ENCODE measurements around the gene NAALADL2. TPM values are rescaled to one million over a fixed set of nuclear protein-coding genes. Genes with fewer than 3 reads are reported as not detected.

The NAALADL2 gene
- polyA plus RNA-seq, 1 donor from 2014 or later, result 1.6 TPM

DNA sequence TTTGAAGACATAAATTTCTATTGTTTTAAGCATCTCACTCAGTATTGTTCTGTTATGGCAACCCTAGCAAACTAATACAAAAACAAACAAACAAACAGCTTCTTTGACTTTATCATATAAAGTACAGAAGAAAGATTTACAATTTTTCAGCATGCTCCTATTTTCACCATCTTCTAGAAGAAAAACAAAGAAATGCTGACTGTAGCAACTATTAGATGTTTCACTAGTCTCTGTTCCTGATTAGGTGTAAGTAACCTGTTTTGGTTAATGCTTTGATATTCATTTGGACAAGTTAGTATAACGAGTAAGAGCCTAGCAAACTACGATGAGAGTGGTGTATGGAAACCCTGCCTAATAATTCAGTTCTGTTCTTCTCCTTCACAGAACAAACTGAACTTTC is 478.5 kb downstream of the NAALADL2 start:
- Histone ChIP-seq H3K4me2 (ENCODE audit: low read length) (no peak overlapping the region), H3K36me3 (ENCODE audit: insufficient read depth, low read length) (no peaks in the 10 kb centered on the region), H3K9me3 (ENCODE audit: low read length) (no peaks in the 10 kb centered on the region), H3K9ac (ENCODE audit: low read length) (no peak overlapping the region), H3K27me3 (ENCODE audit: insufficient read depth, low read depth, low read length) (no peaks in the 10 kb centered on the region), H2AFZ (ENCODE audit: low read depth, low read length) (no peak overlapping the region), H4K20me1 (ENCODE audit: insufficient read depth) (no peaks in the 10 kb centered on the region), H3F3A (ENCODE audit: insufficient read depth, low read length, poor library complexity, severe bottlenecking) (no peaks in the 10 kb centered on the region), H3K9me2 (ENCODE audit: insufficient read depth, low read length) (no peaks in the 10 kb centered on the region), H3K4me3 (ENCODE audit: low read length) (no peak overlapping the region), H3K79me2 (replicated peaks; ENCODE audit: insufficient read depth, low read length) (no peaks in the 10 kb centered on the region), H3K27ac (ENCODE audit: low read length) (no peak overlapping the region)
- no peak for TF ChIP-seq RAD21 (conservative IDR thresholded peaks at IDR 0.05)
- no peak for TF ChIP-seq EP300 (conservative IDR thresholded peaks at IDR 0.05; ENCODE audit: poor library complexity, severe bottlenecking)
- no peak for TF ChIP-seq SMC3 (conservative IDR thresholded peaks at IDR 0.05; ENCODE audit: poor library complexity)
- TF ChIP-seq POLR2AphosphoS5 (IDR thresholded peaks at IDR 0.05), result no peak

DNA sequence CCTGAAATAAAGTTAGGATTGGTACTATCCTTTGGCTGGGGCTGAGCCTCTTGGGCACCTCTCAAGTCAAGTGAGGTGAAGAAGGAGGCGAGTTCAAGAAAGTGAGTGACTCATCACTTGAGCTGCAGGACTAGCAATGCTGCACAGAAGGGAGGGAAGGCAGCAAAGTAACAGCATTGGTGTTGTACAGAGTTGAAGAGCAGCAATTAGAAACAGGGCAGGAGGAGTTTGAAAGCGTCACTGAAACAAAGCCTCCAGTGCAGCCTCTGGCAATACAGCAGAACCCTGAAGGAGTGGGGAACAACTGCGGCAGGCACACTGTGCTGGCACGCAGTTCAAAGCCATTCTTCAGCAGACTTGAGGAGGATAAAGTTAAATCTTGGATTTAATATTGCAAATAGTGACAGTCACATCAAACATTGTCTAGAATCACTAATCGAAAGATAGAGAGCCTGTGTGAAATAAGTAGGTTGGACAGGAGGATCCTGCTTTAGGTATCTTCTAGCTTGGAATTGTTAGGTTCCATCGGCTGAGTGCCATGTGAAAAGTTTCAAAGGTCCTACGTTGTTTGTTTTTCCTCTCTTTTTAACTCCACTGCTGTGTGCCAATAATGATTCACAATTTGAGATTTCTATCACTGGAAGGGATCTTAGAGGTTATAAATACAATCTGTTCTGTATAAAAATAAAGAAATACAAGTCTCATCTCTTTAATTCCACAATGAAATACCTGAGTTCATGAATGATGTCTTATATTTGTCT is 479.8 kb downstream of the NAALADL2 start:
- no peak overlapping the region for H3K4me2 ChIP-seq (ENCODE audit: low read length)

More for the DNA sequence above, 479.8 kb downstream of the NAALADL2 start:
- Histone ChIP-seq H3K9me3 (ENCODE audit: low read length) (no peaks in the 10 kb centered on the region), H3K36me3 (ENCODE audit: insufficient read depth, low read length) (no peaks in the 10 kb centered on the region), H3K4me3 (ENCODE audit: low read length) (no peak overlapping the region), H3K27me3 (ENCODE audit: insufficient read depth, low read depth, low read length) (no peaks in the 10 kb centered on the region), H3K9me2 (ENCODE audit: insufficient read depth, low read length) (no peaks in the 10 kb centered on the region), H3K79me2 (replicated peaks; ENCODE audit: insufficient read depth, low read length) (no peaks in the 10 kb centered on the region), H3F3A (ENCODE audit: insufficient read depth, low read length, poor library complexity, severe bottlenecking) (no peaks in the 10 kb centered on the region), H3K9ac (ENCODE audit: low read length) (no peak overlapping the region), H2AFZ (ENCODE audit: low read depth, low read length) (no peak overlapping the region), H4K20me1 (ENCODE audit: insufficient read depth) (no peaks in the 10 kb centered on the region), H3K27ac (ENCODE audit: low read length) (no peak overlapping the region)
- TF ChIP-seq, protein P1, sequence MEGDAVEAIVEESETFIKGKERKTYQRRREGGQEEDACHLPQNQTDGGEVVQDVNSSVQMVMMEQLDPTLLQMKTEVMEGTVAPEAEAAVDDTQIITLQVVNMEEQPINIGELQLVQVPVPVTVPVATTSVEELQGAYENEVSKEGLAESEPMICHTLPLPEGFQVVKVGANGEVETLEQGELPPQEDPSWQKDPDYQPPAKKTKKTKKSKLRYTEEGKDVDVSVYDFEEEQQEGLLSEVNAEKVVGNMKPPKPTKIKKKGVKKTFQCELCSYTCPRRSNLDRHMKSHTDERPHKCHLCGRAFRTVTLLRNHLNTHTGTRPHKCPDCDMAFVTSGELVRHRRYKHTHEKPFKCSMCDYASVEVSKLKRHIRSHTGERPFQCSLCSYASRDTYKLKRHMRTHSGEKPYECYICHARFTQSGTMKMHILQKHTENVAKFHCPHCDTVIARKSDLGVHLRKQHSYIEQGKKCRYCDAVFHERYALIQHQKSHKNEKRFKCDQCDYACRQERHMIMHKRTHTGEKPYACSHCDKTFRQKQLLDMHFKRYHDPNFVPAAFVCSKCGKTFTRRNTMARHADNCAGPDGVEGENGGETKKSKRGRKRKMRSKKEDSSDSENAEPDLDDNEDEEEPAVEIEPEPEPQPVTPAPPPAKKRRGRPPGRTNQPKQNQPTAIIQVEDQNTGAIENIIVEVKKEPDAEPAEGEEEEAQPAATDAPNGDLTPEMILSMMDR (IDR thresholded peaks at IDR 0.05; ENCODE audit: poor library complexity, severe bottlenecking), result no peak
- TF ChIP-seq SMC3 (conservative IDR thresholded peaks at IDR 0.05; ENCODE audit: poor library complexity), result no peak
- TF ChIP-seq, protein P2, sequence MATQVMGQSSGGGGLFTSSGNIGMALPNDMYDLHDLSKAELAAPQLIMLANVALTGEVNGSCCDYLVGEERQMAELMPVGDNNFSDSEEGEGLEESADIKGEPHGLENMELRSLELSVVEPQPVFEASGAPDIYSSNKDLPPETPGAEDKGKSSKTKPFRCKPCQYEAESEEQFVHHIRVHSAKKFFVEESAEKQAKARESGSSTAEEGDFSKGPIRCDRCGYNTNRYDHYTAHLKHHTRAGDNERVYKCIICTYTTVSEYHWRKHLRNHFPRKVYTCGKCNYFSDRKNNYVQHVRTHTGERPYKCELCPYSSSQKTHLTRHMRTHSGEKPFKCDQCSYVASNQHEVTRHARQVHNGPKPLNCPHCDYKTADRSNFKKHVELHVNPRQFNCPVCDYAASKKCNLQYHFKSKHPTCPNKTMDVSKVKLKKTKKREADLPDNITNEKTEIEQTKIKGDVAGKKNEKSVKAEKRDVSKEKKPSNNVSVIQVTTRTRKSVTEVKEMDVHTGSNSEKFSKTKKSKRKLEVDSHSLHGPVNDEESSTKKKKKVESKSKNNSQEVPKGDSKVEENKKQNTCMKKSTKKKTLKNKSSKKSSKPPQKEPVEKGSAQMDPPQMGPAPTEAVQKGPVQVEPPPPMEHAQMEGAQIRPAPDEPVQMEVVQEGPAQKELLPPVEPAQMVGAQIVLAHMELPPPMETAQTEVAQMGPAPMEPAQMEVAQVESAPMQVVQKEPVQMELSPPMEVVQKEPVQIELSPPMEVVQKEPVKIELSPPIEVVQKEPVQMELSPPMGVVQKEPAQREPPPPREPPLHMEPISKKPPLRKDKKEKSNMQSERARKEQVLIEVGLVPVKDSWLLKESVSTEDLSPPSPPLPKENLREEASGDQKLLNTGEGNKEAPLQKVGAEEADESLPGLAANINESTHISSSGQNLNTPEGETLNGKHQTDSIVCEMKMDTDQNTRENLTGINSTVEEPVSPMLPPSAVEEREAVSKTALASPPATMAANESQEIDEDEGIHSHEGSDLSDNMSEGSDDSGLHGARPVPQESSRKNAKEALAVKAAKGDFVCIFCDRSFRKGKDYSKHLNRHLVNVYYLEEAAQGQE (IDR thresholded peaks at IDR 0.05; ENCODE audit: borderline replicate concordance), result no peak
